ENCODE data around the gene SIGLEC7.
"Not testable (repeated sequence)": the region's sequence is repeated elsewhere in the genome, so short reads cannot be mapped to it uniquely, and the experiment has no call there.

Gene SIGLEC7

GRCh38 chr19:51169283-51169918, 27.3 kb downstream of the SIGLEC7 start:
- not testable (repeated sequence) for H3K27ac ChIP-seq; H3K79me2 ChIP-seq (ENCODE audit: insufficient read depth, low read depth); H3K4me1 ChIP-seq (ENCODE audit: low read depth, poor library complexity, severe bottlenecking); H3K27me3 ChIP-seq (ENCODE audit: insufficient read depth, low read depth); H3K4me3 ChIP-seq (IDR thresholded peaks at IDR 0.05; ENCODE audit: insufficient read depth, low read depth, low read length); H4K20me1 ChIP-seq (ENCODE audit: insufficient read depth); H3K36me3 ChIP-seq (ENCODE audit: insufficient read depth); H2AFZ ChIP-seq (ENCODE audit: low read depth); H3K4me2 ChIP-seq; H3K9ac ChIP-seq
- TF ChIP-seq CTCF (conservative IDR thresholded peaks at IDR 0.05; ENCODE audit: low read depth, low read length) = peak; percentile 63

DNA sequence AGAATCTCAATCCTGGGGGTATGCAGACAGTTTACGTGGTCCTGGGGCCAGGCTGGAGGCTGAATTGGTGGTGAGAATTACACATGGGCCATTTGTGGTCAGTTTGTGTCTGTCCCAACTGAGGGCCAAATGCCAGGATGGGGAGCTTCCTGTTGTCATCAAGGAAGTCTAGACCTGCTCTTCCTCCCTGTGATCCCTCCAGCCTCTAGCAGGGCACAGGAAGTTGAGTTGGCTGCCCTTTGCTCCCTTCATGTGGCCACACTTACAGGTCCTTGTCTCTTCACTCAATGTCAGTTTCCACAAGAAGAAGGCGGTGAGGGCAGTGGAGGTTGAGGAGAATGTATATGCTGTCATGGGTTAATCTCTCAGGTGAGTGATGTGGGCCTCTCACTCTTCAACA, 30.1 kb downstream of the SIGLEC7 start:
- Histone ChIP-seq H3K36me3 (ENCODE audit: insufficient read depth) (no peaks in the 10 kb centered on the region), H4K20me1 (ENCODE audit: insufficient read depth) (no peaks in the 10 kb centered on the region), H3K9ac (no peak overlapping the region), H3K79me2 (ENCODE audit: insufficient read depth, low read depth) (no peaks in the 10 kb centered on the region), H3K27me3 (ENCODE audit: insufficient read depth, low read depth) (no peaks in the 10 kb centered on the region), H2AFZ (ENCODE audit: low read depth) (no peak overlapping the region), H3K4me2 (no peak overlapping the region), H3K27ac (no peak overlapping the region), H3K4me1 (ENCODE audit: low read depth, poor library complexity, severe bottlenecking) (no peaks in the 10 kb centered on the region), H3K4me3 (IDR thresholded peaks at IDR 0.05; ENCODE audit: insufficient read depth, low read depth, low read length) (no peak overlapping the region)
- no peak for TF ChIP-seq CTCF (conservative IDR thresholded peaks at IDR 0.05; ENCODE audit: low read depth, low read length)

- no peaks in the 10 kb centered on the region for H3K36me3 ChIP-seq (ENCODE audit: insufficient read depth)
- H3K9ac ChIP-seq = no peak overlapping the region
- TF ChIP-seq CTCF (conservative IDR thresholded peaks at IDR 0.05; ENCODE audit: low read depth, low read length) = no peak
- H3K4me1 ChIP-seq (ENCODE audit: low read depth, poor library complexity, severe bottlenecking) = no peaks in the 10 kb centered on the region
- H4K20me1 ChIP-seq (ENCODE audit: insufficient read depth) = no peaks in the 10 kb centered on the region
- H2AFZ ChIP-seq (ENCODE audit: low read depth) = no peak overlapping the region
- no peak overlapping the region for H3K4me3 ChIP-seq (IDR thresholded peaks at IDR 0.05; ENCODE audit: insufficient read depth, low read depth, low read length)
- H3K4me2 ChIP-seq = no peak overlapping the region
- no peaks in the 10 kb centered on the region for H3K79me2 ChIP-seq (ENCODE audit: insufficient read depth, low read depth)
- H3K27me3 ChIP-seq (ENCODE audit: insufficient read depth, low read depth) = no peaks in the 10 kb centered on the region
- no peak overlapping the region for H3K27ac ChIP-seq
These were observed 31.6 kb downstream of the SIGLEC7 start for GRCh38 chr19:51173681-51174080.

DNA sequence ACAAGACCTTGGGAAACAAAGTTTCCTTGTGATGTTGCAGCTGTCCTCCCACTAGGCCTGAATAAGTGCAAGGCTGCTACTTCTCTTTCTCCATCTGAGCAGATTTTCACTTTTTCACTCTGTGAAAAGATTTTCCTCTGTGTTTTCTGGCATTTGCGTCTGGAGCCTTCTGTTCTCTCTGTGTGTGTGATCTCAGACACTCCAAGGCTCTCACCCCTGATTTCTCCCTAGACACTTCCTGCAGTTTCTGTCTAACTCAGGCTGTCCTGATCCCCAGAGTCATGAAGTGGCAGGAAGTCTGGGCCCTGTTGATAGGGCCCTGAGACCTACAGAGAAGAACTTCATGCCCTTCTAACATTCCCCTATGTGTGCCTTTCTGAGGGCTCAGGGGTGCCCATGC, 37.2 kb downstream of the SIGLEC7 start:
- TF ChIP-seq CTCF (conservative IDR thresholded peaks at IDR 0.05; ENCODE audit: low read depth, low read length) = no peak
- Histone ChIP-seq H3K27ac (no peak overlapping the region), H3K27me3 (ENCODE audit: insufficient read depth, low read depth) (no peaks in the 10 kb centered on the region; the same call in 1 of the 2 replicates), H3K9ac (no peak overlapping the region), H3K4me3 (IDR thresholded peaks at IDR 0.05; ENCODE audit: insufficient read depth, low read depth, low read length) (no peak overlapping the region), H3K36me3 (ENCODE audit: insufficient read depth) (no peaks in the 10 kb centered on the region), H4K20me1 (ENCODE audit: insufficient read depth) (no peaks in the 10 kb centered on the region), H3K79me2 (ENCODE audit: insufficient read depth, low read depth) (no peaks in the 10 kb centered on the region), H3K4me2 (no peak overlapping the region), H3K4me1 (ENCODE audit: low read depth, poor library complexity, severe bottlenecking) (no peaks in the 10 kb centered on the region), H2AFZ (ENCODE audit: low read depth) (no peak overlapping the region)

Data from KMS-11 (cell line).